OCI-LY7 (cell line): ENCODE data around the gene VAMP5. TPM values are rescaled to one million over a fixed set of nuclear protein-coding genes. Genes with fewer than 3 reads are reported as not detected.

Experiments used
- BruUV-seq: library from RNA; stranded (reverse); fragments of 400-500 nt; replicated peaks from 2 replicates; lab custom pipeline; 2021; lab: Mats Ljungman, UMichigan
- CTCF ChIA-PET: fragments of 300-600 bp; sonication (Branson Sonifier 250); formaldehyde crosslinking; loops from one replicate; lab custom pipeline; 2022; ENCODE audit warnings: antibody characterized with exemption; ENCODE audit not compliant: unreplicated experiment; lab: Charles Lee
- POLR2A ChIA-PET: fragments of 300-600 bp; sonication (Branson Sonifier 250); formaldehyde crosslinking; loops from one replicate; lab custom pipeline; 2022; ENCODE audit warnings: antibody characterized with exemption; lab: Charles Lee
- DNase-seq: peaks from one replicate; pipeline ENCODE4 v3.0.0-alpha.2; 2015; ENCODE audit warnings: low spot score
- H2AFZ ChIP-seq: fragments of 200-600 bp; sonication (generic), shearing (Covaris generic); 2 replicates; pipeline ENCODE4 v1.6.1; 2014; ENCODE audit warnings: mild to moderate bottlenecking, antibody characterized with exemption, low read length, moderate library complexity
- H3K27ac ChIP-seq: fragments of 200-600 bp; sonication (generic); 2 replicates; pipeline ENCODE4 v1.5.1; 2014; ENCODE audit warnings: mixed run types, low read depth, mild to moderate bottlenecking, moderate library complexity, low read length, inconsistent platforms; ENCODE audit not compliant: poor library complexity, severe bottlenecking
- H3K36me3 ChIP-seq: fragments of 200-600 bp; sonication (generic); 2 replicates; pipeline ENCODE4 v1.6.1; 2014; ENCODE audit warnings: mild to moderate bottlenecking, antibody characterized with exemption, low read length, moderate library complexity, mixed read lengths; ENCODE audit not compliant: insufficient read depth
- H3K4me1 ChIP-seq: fragments of 200-600 bp; sonication (generic); 2 replicates; pipeline ENCODE4 v1.5.1; 2014; ENCODE audit warnings: mild to moderate bottlenecking, low read length; ENCODE audit not compliant: insufficient read depth, poor library complexity, severe bottlenecking
- H3K4me2 ChIP-seq: fragments of 200-600 bp; sonication (generic); 2 replicates; pipeline ENCODE4 v1.6.1; 2014; ENCODE audit warnings: mild to moderate bottlenecking, low read length
- H3K4me3 ChIP-seq: fragments of 200-600 bp; sonication (generic); 2 replicates; pipeline ENCODE4 v1.5.1; 2014; ENCODE audit warnings: mild to moderate bottlenecking, low read depth, low read length; ENCODE audit not compliant: poor library complexity, severe bottlenecking
- H3K79me2 ChIP-seq: fragments of 200-600 bp; sonication (generic); 2 replicates; pipeline ENCODE4 v1.6.1; 2016; ENCODE audit warnings: low read depth, mild to moderate bottlenecking, low read length, moderate library complexity, mixed read lengths; ENCODE audit not compliant: insufficient read depth
- H3K9me2 ChIP-seq: fragments of 200-600 bp; sonication (generic); 2 replicates; pipeline ENCODE4 v1.6.1; 2016; ENCODE audit warnings: mild to moderate bottlenecking, low read length, mixed read lengths; ENCODE audit not compliant: insufficient read depth
- H3K9me3 ChIP-seq: fragments of 200-600 bp; sonication (generic); 2 replicates; pipeline ENCODE4 v1.6.1; 2014; ENCODE audit warnings: mild to moderate bottlenecking, mixed run types, low read length, mixed read lengths
- H4K20me1 ChIP-seq: fragments of 200-600 bp; sonication (generic); 2 replicates; pipeline ENCODE4 v1.6.1; 2014; ENCODE audit warnings: mild to moderate bottlenecking, antibody characterized with exemption, low read length, moderate library complexity, mixed read lengths; ENCODE audit not compliant: insufficient read depth
- CTCF ChIP-seq: fragments of 200-600 bp; sonication (generic); conservative IDR thresholded peaks from 2 replicates; pipeline ENCODE4 v1.5.1; 2014; ENCODE audit warnings: mild to moderate bottlenecking, antibody characterized with exemption, low read length, moderate library complexity, mixed read lengths
- EZH2phosphoT487 ChIP-seq: fragments of 200-600 bp; sonication (generic); IDR thresholded peaks from 2 replicates; pipeline ENCODE4 v1.6.1; 2018; ENCODE audit warnings: low read depth, borderline replicate concordance, mild to moderate bottlenecking, mixed run types, antibody characterized with exemption, low read length, moderate library complexity, mixed read lengths
- intact Hi-C: fragments of 100-400 bp; cut with micrococcal nuclease; formaldehyde crosslinking; loops from one replicate; pipeline ENCODE4 v1.10.0; 2022; ENCODE audit not compliant: unreplicated experiment
- total RNA-seq, 2 experiments: library from RNA; depleted of rRNA in 1 of 2; stranded (reverse); fragments of >200 nt in 1 of 2; shearing (Covaris generic) in 1 of 2; gene quantifications; 2 replicates each; pipeline ENCODE4 v1.2.3, GENCODE V29; 2014 to 2022

VAMP5 gene
- total RNA-seq, 2 experiments from 2014 or later, result 3.0 to 3.9 TPM

DNA sequence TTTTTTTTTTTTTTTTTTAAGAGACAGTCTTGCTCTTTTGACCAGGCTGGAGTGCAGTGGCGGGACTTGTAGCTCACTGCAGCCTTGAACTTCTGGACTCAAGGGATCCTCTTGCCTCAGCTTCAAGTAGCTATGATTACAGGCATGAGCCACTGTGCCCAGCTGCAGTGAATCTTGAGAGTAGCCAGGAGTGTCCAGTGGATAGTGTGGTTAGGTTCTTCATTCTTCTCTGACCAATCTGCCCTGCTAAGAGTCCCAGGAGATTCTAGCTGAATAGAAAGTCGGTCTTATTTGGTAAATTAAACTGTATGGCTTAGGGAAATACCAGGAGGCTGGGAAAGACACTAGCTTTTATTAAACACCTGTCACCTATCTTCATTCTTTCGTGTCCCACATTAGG, 47.1 kb downstream of the VAMP5 start:
- no peaks in the 10 kb centered on the region for H3K4me1 ChIP-seq
- H3K36me3 ChIP-seq, result peaks cover 98% of the 10 kb centered on the region
- no peak overlapping the region for H3K27ac ChIP-seq
- H4K20me1 ChIP-seq, result no peaks in the 10 kb centered on the region
- ChIA-PET POLR2A (interaction anchor here (0.7 kb wide), 1 partner anchor 20 kb away, joined by 3 read pairs; no protein-coding TSS in a partner anchor), CTCF (no interaction called here)
- TF ChIP-seq CTCF (no peak), EZH2phosphoT487 (no peak)
- intact Hi-C loops, result no loop called here
- H3K4me2 ChIP-seq, result no peak overlapping the region
- H2AFZ ChIP-seq, result no peak overlapping the region
- DNase-seq, result no peak
- H3K9me3 ChIP-seq, result no peaks in the 10 kb centered on the region
- no TSS peak for BruUV-seq
- H3K79me2 ChIP-seq, result no peaks in the 10 kb centered on the region
- no peak overlapping the region for H3K4me3 ChIP-seq
- H3K9me2 ChIP-seq, result no peaks in the 10 kb centered on the region

DNA sequence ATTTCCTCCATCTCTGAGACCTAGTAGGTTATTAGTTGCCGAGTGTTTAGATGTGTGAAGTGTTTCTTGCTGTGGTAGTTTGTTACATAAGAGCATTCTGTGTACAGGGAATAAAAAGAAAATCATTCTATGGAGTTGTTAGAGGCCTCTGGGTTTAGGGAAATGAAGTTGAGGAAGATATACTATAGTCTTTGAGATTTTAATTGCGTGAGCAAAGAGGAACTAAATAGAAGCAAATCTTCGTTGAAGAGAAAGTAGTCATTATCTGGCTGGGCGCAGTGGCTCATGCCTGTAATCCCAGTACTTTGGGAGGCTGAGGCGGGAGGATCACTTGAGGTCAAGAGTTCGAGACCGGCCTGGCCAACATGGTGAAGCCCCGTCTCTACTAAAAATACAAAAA, 50.8 kb downstream of the VAMP5 start:
- intact Hi-C loops, result loop anchor here (5.0 kb wide), 1 partner anchor 72 kb away; no protein-coding TSS in a partner anchor
- Histone ChIP-seq H3K4me2 (no peak overlapping the region), H4K20me1 (no peaks in the 10 kb centered on the region), H3K4me3 (no peak overlapping the region), H3K36me3 (peaks cover 98% of the 10 kb centered on the region), H3K4me1 (no peaks in the 10 kb centered on the region), H3K9me3 (no peaks in the 10 kb centered on the region), H3K9me2 (no peaks in the 10 kb centered on the region), H3K27ac (no peak overlapping the region), H3K79me2 (no peaks in the 10 kb centered on the region), H2AFZ (no peak overlapping the region)
- ChIA-PET CTCF (no interaction called here), POLR2A (interaction anchor here (0.5 kb wide), 1 partner anchor 194 kb away, joined by 3 read pairs; no protein-coding TSS in a partner anchor)
- no peak for DNase-seq
- BruUV-seq, result no TSS peak
- TF ChIP-seq EZH2phosphoT487 (no peak), CTCF (no peak)

DNA sequence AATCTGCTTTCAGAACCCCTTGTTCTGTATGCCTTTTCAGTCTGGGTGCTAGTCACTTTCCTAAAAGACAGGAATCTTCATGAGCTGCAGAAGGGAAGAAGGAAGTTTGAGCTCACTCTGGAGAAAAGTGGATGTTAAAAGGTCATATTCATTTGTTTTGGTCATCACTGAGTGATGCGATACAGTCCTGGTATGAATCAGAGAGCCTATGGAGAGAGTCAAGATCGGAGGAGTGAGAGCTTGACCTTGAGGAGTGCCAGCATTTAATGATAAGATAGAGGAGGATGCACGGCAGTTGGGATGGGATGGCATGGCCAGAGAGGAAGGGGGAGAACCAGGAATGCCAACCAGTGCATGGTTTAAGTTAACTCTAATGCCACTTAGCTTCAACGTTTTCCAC, 51.4 kb downstream of the VAMP5 start:
- Histone ChIP-seq H3K27ac (no peak overlapping the region), H3K36me3 (peaks cover 95% of the 10 kb centered on the region), H3K79me2 (no peaks in the 10 kb centered on the region), H3K9me2 (no peaks in the 10 kb centered on the region), H3K9me3 (no peaks in the 10 kb centered on the region), H4K20me1 (no peaks in the 10 kb centered on the region), H3K4me1 (no peaks in the 10 kb centered on the region), H3K4me2 (no peak overlapping the region), H2AFZ (no peak overlapping the region), H3K4me3 (no peak overlapping the region)
- CTCF ChIA-PET, result no interaction called here
- intact Hi-C loops, result loop anchor here (5.0 kb wide), 1 partner anchor 72 kb away; no protein-coding TSS in a partner anchor
- POLR2A ChIA-PET, result interaction anchor here (0.5 to 0.7 kb wide), 3 partner anchors 72 to 611 kb away, joined by 3 read pairs; no protein-coding TSS in a partner anchor
- no peak for DNase-seq
- TF ChIP-seq EZH2phosphoT487 (no peak), CTCF (no peak)
- no TSS peak for BruUV-seq
